ENCODE results near the gene CCDC86. TPM values are rescaled to one million over a fixed set of nuclear protein-coding genes. Genes with fewer than 3 reads are reported as not detected.

Gene CCDC86
- total RNA-seq, 1 experiment from 2014 or later: 53.5 TPM

DNA sequence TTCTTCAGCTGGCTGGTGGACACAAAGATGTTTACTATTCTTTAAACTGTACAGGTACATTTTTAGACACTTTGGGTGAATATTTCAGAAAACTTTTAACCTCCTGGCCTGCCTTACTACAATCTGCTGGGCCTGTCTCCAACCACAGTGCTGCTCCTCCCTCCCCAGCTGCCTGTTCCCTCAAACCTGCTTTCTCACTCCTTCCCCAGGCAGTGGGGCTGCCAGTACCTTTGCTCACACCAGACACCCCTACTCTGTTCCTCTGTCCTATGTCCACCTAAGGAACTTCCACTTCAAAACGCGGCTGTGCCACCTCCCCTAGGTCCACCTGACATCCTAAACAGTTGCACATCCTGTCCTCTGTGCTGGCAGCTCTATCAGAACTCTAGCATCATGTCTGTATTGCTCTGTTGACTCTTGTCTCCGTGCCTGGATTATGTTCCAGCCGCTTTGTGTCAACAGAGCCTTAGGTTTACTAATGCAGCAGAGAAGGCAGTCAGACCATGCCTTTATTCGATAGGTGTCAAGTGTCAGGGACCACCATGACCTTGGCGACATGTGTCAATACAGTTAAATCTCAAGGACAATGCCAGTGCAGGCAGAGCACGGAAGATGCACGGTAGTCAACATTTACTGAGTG is 38.9 kb downstream of the CCDC86 start:
- Mint-ChIP-seq H3K4me1 (no peaks in the 10 kb centered on the region), H3K36me3 (no peaks in the 10 kb centered on the region), H3K27ac (no peak overlapping the region), H3K27me3 (ENCODE audit: low read depth) (no peaks in the 10 kb centered on the region), H3K9me3 (no peaks in the 10 kb centered on the region), H3K4me3 (no peak overlapping the region)
- ChIA-PET POLR2A (no interaction called here), CTCF (interaction anchor here (1.0 kb wide), 1 partner anchor 19 kb away, joined by 3 read pairs; no protein-coding TSS in a partner anchor)
- TF ChIP-seq GABPB1 (CRISPR knock-in tag; IDR thresholded peaks at IDR 0.05): peak; percentile 86
- TF ChIP-seq, protein P1, sequence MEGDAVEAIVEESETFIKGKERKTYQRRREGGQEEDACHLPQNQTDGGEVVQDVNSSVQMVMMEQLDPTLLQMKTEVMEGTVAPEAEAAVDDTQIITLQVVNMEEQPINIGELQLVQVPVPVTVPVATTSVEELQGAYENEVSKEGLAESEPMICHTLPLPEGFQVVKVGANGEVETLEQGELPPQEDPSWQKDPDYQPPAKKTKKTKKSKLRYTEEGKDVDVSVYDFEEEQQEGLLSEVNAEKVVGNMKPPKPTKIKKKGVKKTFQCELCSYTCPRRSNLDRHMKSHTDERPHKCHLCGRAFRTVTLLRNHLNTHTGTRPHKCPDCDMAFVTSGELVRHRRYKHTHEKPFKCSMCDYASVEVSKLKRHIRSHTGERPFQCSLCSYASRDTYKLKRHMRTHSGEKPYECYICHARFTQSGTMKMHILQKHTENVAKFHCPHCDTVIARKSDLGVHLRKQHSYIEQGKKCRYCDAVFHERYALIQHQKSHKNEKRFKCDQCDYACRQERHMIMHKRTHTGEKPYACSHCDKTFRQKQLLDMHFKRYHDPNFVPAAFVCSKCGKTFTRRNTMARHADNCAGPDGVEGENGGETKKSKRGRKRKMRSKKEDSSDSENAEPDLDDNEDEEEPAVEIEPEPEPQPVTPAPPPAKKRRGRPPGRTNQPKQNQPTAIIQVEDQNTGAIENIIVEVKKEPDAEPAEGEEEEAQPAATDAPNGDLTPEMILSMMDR (IDR thresholded peaks at IDR 0.05): no peak
- DNase-seq (ENCODE audit: low spot score) (no peak), ATAC-seq (no peak)

DNA sequence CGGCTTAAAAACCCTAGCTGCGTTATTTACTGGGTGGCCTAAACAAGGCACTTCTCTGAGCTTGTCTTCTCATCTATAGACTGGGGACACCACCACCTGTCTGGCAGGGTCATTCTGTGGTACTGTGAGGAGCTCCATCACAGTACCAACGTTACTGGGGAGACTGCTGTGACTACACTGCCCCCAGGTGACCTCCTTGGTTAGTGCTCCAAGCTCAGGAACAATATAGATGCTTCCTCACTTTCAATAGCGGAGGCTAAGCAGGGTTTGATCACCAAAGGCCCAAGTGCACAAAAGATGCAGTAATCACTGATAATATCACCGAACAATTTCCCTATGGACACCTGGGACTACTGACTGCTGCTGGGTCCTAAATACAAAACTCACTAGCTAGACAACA is 45.6 kb downstream of the CCDC86 start:
- no peak overlapping the region for H3K4me3 Mint-ChIP-seq
- ChIA-PET CTCF (interaction anchor here (0.6 to 5.4 kb wide), 50 partner anchors 9 to 1221 kb away, joined by 3 to 277 read pairs (median 5); partner anchors contain the start of genes CCDC86, MS4A10, MS4A15 and PTGDR2), POLR2A (interaction anchor here (1.0 to 1.1 kb wide), 3 partner anchors 35 to 56 kb away, joined by 3 read pairs; no protein-coding TSS in a partner anchor)
- peak; percentile 60 for DNase-seq (ENCODE audit: low spot score)
- H3K9me3 Mint-ChIP-seq: no peaks in the 10 kb centered on the region
- no peaks in the 10 kb centered on the region for H3K27me3 Mint-ChIP-seq (ENCODE audit: low read depth)
- H3K4me1 Mint-ChIP-seq: no peaks in the 10 kb centered on the region
- no peak for TF ChIP-seq SP1 (CRISPR knock-in tag; conservative IDR thresholded peaks at IDR 0.05)
- TF ChIP-seq, protein P1 (IDR thresholded peaks at IDR 0.05): peak; percentile 35; the same call in 1 of the 2 replicates
- ATAC-seq: peak; percentile 99
- no peak overlapping the region for H3K27ac Mint-ChIP-seq
- H3K36me3 Mint-ChIP-seq: peaks cover 8% of the 10 kb centered on the region

DNA sequence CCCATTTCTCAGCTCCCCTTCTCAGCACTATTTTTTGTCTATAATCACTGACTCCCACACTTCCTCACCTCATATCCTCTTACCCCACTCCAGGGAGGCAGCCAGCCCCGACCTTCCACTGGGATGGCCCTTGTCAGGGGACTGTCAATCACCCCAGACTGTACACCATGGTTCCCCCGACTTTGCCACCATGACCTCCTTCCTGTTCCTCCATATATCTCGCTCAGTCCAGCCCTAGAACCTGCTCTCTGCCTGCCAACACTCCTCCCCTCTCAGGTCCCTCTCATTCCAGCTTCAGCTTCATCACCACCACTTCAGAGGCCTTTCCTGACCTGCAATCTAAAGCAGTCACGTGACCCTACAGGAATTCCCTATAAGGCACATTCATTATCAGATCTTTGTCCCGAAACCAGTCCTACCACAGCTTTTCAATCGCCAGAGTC is 48.0 kb downstream of the CCDC86 start:
- Mint-ChIP-seq H3K9me3 (no peaks in the 10 kb centered on the region), H3K4me1 (no peaks in the 10 kb centered on the region), H3K27ac (peak overlapping the region; percentile 60), H3K4me3 (no peak overlapping the region), H3K27me3 (ENCODE audit: low read depth) (no peaks in the 10 kb centered on the region), H3K36me3 (peaks cover 22% of the 10 kb centered on the region)
- DNase-seq (ENCODE audit: low spot score): no peak
- POLR2A ChIA-PET: no interaction called here
- no peak for ATAC-seq
- CTCF ChIA-PET: interaction anchor here (0.7 to 5.4 kb wide), 3 partner anchors 10 to 127 kb away, joined by 3 to 277 read pairs (median 64); no protein-coding TSS in a partner anchor
- TF ChIP-seq, protein P2, sequence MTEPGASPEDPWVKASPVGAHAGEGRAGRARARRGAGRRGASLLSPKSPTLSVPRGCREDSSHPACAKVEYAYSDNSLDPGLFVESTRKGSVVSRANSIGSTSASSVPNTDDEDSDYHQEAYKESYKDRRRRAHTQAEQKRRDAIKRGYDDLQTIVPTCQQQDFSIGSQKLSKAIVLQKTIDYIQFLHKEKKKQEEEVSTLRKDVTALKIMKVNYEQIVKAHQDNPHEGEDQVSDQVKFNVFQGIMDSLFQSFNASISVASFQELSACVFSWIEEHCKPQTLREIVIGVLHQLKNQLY (CRISPR knock-in tag; IDR thresholded peaks at IDR 0.05): no peak
- TF ChIP-seq, protein P3, sequence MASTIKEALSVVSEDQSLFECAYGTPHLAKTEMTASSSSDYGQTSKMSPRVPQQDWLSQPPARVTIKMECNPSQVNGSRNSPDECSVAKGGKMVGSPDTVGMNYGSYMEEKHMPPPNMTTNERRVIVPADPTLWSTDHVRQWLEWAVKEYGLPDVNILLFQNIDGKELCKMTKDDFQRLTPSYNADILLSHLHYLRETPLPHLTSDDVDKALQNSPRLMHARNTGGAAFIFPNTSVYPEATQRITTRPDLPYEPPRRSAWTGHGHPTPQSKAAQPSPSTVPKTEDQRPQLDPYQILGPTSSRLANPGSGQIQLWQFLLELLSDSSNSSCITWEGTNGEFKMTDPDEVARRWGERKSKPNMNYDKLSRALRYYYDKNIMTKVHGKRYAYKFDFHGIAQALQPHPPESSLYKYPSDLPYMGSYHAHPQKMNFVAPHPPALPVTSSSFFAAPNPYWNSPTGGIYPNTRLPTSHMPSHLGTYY (CRISPR knock-in tag; IDR thresholded peaks at IDR 0.05): no peak
- no peak for TF ChIP-seq RORB (CRISPR knock-in tag; IDR thresholded peaks at IDR 0.05)
- TF ChIP-seq MXD4 (CRISPR knock-in tag; IDR thresholded peaks at IDR 0.05; ENCODE audit: borderline replicate concordance): no peak
- TF ChIP-seq NFYB (CRISPR knock-in tag; conservative IDR thresholded peaks at IDR 0.05; ENCODE audit: low read depth): no peak
- TF ChIP-seq ZNF671 (CRISPR knock-in tag; IDR thresholded peaks at IDR 0.05): no peak
- TF ChIP-seq, protein P4, sequence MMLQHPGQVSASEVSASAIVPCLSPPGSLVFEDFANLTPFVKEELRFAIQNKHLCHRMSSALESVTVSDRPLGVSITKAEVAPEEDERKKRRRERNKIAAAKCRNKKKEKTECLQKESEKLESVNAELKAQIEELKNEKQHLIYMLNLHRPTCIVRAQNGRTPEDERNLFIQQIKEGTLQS (CRISPR knock-in tag; conservative IDR thresholded peaks at IDR 0.05): no peak
- TF ChIP-seq RELA (CRISPR knock-in tag; IDR thresholded peaks at IDR 0.05; ENCODE audit: borderline replicate concordance): no peak
- TF ChIP-seq, protein P5, sequence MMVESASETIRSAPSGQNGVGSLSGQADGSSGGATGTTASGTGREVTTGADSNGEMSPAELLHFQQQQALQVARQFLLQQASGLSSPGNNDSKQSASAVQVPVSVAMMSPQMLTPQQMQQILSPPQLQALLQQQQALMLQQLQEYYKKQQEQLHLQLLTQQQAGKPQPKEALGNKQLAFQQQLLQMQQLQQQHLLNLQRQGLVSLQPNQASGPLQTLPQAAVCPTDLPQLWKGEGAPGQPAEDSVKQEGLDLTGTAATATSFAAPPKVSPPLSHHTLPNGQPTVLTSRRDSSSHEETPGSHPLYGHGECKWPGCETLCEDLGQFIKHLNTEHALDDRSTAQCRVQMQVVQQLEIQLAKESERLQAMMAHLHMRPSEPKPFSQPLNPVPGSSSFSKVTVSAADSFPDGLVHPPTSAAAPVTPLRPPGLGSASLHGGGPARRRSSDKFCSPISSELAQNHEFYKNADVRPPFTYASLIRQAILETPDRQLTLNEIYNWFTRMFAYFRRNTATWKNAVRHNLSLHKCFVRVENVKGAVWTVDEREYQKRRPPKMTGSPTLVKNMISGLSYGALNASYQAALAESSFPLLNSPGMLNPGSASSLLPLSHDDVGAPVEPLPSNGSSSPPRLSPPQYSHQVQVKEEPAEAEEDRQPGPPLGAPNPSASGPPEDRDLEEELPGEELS (CRISPR knock-in tag; IDR thresholded peaks at IDR 0.05): no peak
- no peak for TF ChIP-seq ZBTB21 (CRISPR knock-in tag; IDR thresholded peaks at IDR 0.05; ENCODE audit: borderline replicate concordance)
- TF ChIP-seq, protein P6, sequence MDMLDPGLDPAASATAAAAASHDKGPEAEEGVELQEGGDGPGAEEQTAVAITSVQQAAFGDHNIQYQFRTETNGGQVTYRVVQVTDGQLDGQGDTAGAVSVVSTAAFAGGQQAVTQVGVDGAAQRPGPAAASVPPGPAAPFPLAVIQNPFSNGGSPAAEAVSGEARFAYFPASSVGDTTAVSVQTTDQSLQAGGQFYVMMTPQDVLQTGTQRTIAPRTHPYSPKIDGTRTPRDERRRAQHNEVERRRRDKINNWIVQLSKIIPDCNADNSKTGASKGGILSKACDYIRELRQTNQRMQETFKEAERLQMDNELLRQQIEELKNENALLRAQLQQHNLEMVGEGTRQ (CRISPR knock-in tag; IDR thresholded peaks at IDR 0.05): no peak
